K562 (cell line): ENCODE data around the gene PPARG. TPM values are rescaled to one million over a fixed set of nuclear protein-coding genes. Genes with fewer than 3 reads are reported as not detected.

Experiments
- GABPB2 ChIP-seq: fragments of 250-450 bp; sonication (Bioruptor Pico); conservative IDR thresholded peaks from 2 replicates; pipeline ENCODE4 v1.5.1; 2021; ENCODE audit warnings: mild to moderate bottlenecking
- PHB ChIP-seq: fragments of 250-450 bp; sonication (Bioruptor Pico); IDR thresholded peaks from 2 replicates; pipeline ENCODE4 v1.5.0; 2021
- RBM25 ChIP-seq: fragments of 200-400 bp; formaldehyde crosslinking; IDR thresholded peaks from 2 replicates; pipeline ENCODE4 v1.6.1; 2018; ENCODE audit warnings: low read length, low read depth, moderate library complexity; ENCODE audit not compliant: severe bottlenecking
- TCF7L2 ChIP-seq: fragments of 150-350 bp; IDR thresholded peaks from 2 replicates; pipeline ENCODE4 v1.6.1; 2016; ENCODE audit warnings: low read depth, mild to moderate bottlenecking, low read length, moderate library complexity
- ZBTB49 ChIP-seq: sonication (generic); formaldehyde crosslinking; IDR thresholded peaks from 2 replicates; pipeline ENCODE4 v1.8.0; 2022; ENCODE audit warnings: missing genetic modification reagents, mild to moderate bottlenecking, borderline replicate concordance
- ZNF449 ChIP-seq: fragments of 250-450 bp; sonication (Bioruptor Pico); IDR thresholded peaks from 2 replicates; pipeline ENCODE4 v1.8.0; 2022; ENCODE audit warnings: moderate library complexity, mild to moderate bottlenecking, inconsistent platforms
- ZNF592 ChIP-seq: fragments of 450-650 bp; IDR thresholded peaks from 2 replicates; pipeline ENCODE4 v1.6.1; 2017; ENCODE audit warnings: antibody characterized with exemption, mild to moderate bottlenecking
- ZNF75A ChIP-seq: fragments of 450-650 bp; formaldehyde crosslinking; IDR thresholded peaks from 2 replicates; pipeline ENCODE4 v1.4.0; 2020; ENCODE audit warnings: mild to moderate bottlenecking
- ZSCAN29 ChIP-seq: fragments of 450-650 bp; IDR thresholded peaks from 2 replicates; pipeline ENCODE4 v1.6.1; 2017
- polyA plus RNA-seq, 8 experiments: library from polyadenylated mRNA; depleted of rRNA in 4 of 8; stranded (reverse) in 5 of 8; unstranded in 3 of 8; fragments of >200 nt; fragmentation: Nextera tagmentation in 2 of 8; fragmentation: Illumina TruSeq in 1 of 8; extraction: Ambion mirVana in 2 of 8; extraction: Trizol in 1 of 8; gene quantifications; 2 replicates each; pipeline versions ENCODE4 v1.2.1 to v1.2.3, GENCODE V29; 2011 to 2014; ENCODE audit warnings: inconsistent platforms in 1 of 8, missing spikeins in 1 of 8
- total RNA-seq, 7 experiments: library from RNA; depleted of rRNA in 6 of 7; stranded (reverse); fragments of >200 nt in 6 of 7; fragmentation: Illumina TruSeq in 2 of 7; extraction: Trizol in 2 of 7; gene quantifications; 2 replicates each; pipeline versions ENCODE4 v1.2.1 to v1.2.3, GENCODE V29; 2011 to 2021; ENCODE audit warnings: low replicate concordance in 1 of 7

Gene PPARG
- total and polyA plus RNA-seq, 9 of the 15 experiments (the other 6 are each of a cell fraction or from before 2014, with no cell fraction given): not detected

GRCh38 chr3:12327021-12327420 is 38.2 kb downstream of the PPARG start (continued):
- no peak for TF ChIP-seq ZSCAN29
- TF ChIP-seq PHB (CRISPR knock-in tag): no peak
- no peak for TF ChIP-seq TCF7L2
- TF ChIP-seq GABPB2 (CRISPR knock-in tag): no peak
- no peak for TF ChIP-seq RBM25
- TF ChIP-seq ZNF75A: no peak
- no peak for TF ChIP-seq ZNF592
- TF ChIP-seq ZNF449 (CRISPR knock-in tag): no peak
- TF ChIP-seq ZBTB49: no peak
